GM12801 (cell line): ENCODE results near the gene KDM5A.

Source experiments
- TF ChIP-seq, protein P1 (sequence below): IDR thresholded peaks from one replicate; pipeline ENCODE4 v1.5.1; 2011; ENCODE audit warnings: control low read depth; ENCODE audit not compliant: insufficient read length; ENCODE audit errors: extremely low read depth

KDM5A gene

DNA sequence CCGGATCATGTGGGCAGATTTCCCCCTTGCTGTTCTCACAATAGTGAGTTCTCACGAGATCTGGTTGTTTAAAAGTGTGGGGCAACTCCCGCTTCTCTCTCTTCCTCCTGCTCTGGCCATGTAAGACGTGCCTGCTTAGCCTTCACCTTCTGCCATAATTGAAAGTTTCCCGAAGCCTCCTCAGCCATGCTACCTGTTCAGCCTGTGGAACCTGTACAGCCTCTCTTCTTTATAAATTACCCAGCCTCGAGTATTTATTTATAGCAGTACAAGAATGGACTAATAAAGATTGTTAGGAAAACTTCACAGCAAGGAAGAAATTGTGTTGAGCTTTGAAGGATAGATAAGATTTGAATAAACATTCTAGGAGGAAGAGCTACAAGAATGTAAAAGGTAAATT is 52.1 kb downstream of the KDM5A start:
- TF ChIP-seq, protein P1, sequence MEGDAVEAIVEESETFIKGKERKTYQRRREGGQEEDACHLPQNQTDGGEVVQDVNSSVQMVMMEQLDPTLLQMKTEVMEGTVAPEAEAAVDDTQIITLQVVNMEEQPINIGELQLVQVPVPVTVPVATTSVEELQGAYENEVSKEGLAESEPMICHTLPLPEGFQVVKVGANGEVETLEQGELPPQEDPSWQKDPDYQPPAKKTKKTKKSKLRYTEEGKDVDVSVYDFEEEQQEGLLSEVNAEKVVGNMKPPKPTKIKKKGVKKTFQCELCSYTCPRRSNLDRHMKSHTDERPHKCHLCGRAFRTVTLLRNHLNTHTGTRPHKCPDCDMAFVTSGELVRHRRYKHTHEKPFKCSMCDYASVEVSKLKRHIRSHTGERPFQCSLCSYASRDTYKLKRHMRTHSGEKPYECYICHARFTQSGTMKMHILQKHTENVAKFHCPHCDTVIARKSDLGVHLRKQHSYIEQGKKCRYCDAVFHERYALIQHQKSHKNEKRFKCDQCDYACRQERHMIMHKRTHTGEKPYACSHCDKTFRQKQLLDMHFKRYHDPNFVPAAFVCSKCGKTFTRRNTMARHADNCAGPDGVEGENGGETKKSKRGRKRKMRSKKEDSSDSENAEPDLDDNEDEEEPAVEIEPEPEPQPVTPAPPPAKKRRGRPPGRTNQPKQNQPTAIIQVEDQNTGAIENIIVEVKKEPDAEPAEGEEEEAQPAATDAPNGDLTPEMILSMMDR = no peak

DNA sequence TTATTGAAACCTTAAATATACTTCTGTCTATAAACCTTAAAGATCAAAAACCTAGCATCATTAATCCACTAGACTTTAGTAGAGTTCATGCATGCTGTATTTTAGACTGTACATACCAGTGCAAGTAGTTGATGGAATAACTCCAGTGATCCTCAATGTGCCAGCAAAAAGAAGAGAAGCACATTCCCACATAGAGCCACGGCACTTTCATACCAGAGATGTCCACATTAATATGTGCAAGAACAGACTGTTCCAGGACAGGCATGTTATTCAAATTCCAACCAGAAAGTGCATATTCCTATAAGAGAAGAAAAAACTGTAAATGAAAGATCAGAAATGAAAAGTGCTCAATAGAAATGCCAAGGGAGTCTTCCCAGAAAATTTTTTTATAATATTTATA is 55.0 kb downstream of the KDM5A start:
- TF ChIP-seq, protein P1 = no peak

GRCh38 chr12:332581-333205 is 56.4 kb downstream of the KDM5A start:
- TF ChIP-seq, protein P1 = no peak

GRCh38 chr12:331287-331686 is 57.8 kb downstream of the KDM5A start:
- TF ChIP-seq, protein P1 = no peak

GRCh38 chr12:325906-326305 is 63.2 kb downstream of the KDM5A start:
- TF ChIP-seq, protein P1 = no peak

DNA sequence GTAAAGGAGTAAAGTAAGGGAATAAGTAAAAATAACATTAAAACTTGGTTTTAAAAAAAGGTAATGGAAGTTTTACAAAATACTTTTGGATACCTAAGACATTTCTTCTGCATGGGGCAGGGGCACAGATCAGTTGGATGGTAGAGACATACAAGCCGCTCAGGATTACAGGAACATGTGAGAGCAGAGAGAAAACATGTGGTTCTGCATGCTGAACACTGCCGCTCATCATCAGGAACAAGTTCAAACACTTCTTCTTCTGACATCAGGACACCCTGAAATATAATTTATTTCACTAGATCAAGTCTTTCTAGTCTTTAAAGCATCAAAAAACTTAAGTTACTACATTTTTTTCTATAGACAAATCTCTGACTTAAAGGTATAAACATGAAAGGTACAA is 65.6 kb downstream of the KDM5A start:
- TF ChIP-seq, protein P1 = no peak

DNA sequence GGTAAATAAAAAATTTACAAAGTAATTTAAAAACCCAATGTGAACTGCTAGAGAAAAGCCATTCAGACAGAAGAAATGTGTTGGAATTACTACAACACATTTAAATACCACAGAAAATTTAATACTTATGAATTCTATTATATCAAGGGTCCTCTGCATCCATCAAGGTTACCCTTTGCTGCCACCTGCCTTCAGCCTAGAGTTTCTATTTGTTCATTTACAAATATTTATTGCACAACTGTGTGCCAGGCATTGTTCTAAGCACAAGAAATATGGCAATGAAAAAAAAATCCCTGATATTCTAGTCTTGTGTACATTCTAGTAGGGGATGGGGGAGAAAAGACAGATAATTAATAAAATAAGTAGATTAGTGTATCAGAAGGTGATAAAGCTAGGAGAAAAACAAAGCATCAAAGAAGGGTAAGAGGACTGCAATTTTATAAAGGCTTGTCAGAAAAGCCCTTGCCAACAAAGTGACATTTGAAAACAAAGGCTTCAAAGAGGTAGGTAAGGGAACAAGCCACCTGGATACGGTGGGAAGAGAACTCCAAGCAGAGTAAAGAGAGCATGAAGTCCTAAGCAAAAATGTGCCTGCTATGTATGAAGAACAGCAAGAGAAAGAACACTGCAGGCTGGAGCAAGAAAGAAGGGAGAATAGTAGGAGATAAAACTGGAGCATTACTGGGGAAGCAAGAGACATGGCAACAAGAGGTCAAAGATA is 67.4 kb downstream of the KDM5A start:
- TF ChIP-seq, protein P1 = no peak
